ENCODE data around the gene VSTM2L.

VSTM2L gene

DNA sequence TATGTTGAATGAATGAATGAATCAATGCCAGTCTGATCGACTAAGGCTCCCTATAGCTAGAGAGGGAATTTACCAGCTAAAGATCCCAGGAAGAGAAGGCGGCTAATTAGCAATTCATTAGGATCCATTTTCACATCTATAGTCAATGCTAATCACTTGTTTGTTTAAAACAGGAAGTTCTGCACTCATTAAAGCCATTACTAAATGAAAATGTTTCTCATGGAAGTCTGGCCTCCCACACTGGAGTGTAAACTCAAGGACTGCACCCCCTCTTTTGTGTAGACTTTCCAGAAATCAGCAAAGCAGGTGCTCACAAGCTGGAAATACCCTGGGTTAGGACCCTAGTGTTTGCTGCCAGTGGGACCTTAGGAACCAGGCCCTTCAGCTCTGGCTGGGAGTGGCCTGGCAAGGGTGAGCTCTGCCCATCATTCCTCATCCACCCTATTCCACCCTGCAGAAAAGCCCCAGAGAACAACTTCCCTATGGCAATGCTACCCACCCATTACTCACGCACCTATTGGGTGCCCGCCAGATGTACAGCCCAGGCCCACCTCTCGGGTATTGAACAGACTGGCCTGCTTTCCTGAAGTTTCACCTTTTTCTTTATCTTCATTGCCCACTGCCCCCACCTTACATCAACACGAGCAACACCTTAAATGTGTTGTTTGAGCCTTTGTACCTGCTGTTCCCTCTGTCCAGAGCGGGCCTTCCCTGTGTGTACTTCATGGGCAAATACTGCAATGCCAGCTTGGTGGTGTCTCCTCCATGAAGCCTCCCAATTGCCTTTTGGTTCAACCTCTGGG lies 69.5 kb downstream of the VSTM2L start:
- no peak overlapping the region for H3K4me3 ChIP-seq (ENCODE audit: low read depth, low read length)
- TF ChIP-seq CTCF (IDR thresholded peaks at IDR 0.05; ENCODE audit: low read depth, low read length), result no peak

GRCh38 chr20:37973059-37973910 lies 70.4 kb downstream of the VSTM2L start:
- no peak overlapping the region for H3K4me3 ChIP-seq (ENCODE audit: low read depth, low read length)
- no peak for TF ChIP-seq CTCF (IDR thresholded peaks at IDR 0.05; ENCODE audit: low read depth, low read length)

- H3K4me3 ChIP-seq (ENCODE audit: low read depth, low read length), result no peak overlapping the region
- TF ChIP-seq CTCF (IDR thresholded peaks at IDR 0.05; ENCODE audit: low read depth, low read length), result no peak
Measured at GRCh38 chr20:37976887-37977286, 74.0 kb downstream of the VSTM2L start.

GRCh38 chr20:37977338-37977737 lies 74.4 kb downstream of the VSTM2L start:
- TF ChIP-seq CTCF (IDR thresholded peaks at IDR 0.05; ENCODE audit: low read depth, low read length), result no peak
- H3K4me3 ChIP-seq (ENCODE audit: low read depth, low read length), result no peak overlapping the region

GRCh38 chr20:37977786-37978185 lies 74.9 kb downstream of the VSTM2L start:
- H3K4me3 ChIP-seq (ENCODE audit: low read depth, low read length), result no peak overlapping the region

GRCh38 chr20:37979021-37979985 lies 76.4 kb downstream of the VSTM2L start:
- TF ChIP-seq CTCF (IDR thresholded peaks at IDR 0.05; ENCODE audit: low read depth, low read length), result no peak

More at GRCh38 chr20:37977786-37978185, 74.9 kb downstream of the VSTM2L start:
- no peak for TF ChIP-seq CTCF (IDR thresholded peaks at IDR 0.05; ENCODE audit: low read depth, low read length)

More at GRCh38 chr20:37979021-37979985, 76.4 kb downstream of the VSTM2L start:
- no peak overlapping the region for H3K4me3 ChIP-seq (ENCODE audit: low read depth, low read length)
